ENCODE measurements around the gene MYMX.

Gene MYMX

GRCh38 chr6:44232676-44233566 is 16.2 kb downstream of the MYMX start:
- no peak for DNase-seq (ENCODE audit: low spot score)

GRCh38 chr6:44233567-44234100 is 16.9 kb downstream of the MYMX start:
- no peak for DNase-seq (ENCODE audit: low spot score)

GRCh38 chr6:44234101-44235025 is 17.6 kb downstream of the MYMX start:
- no peak for DNase-seq (ENCODE audit: low spot score)

- DNase-seq (ENCODE audit: low spot score), result no peak
Observed at GRCh38 chr6:44235269-44235668, 18.5 kb downstream of the MYMX start.

- DNase-seq (ENCODE audit: low spot score), result no peak
Observed at GRCh38 chr6:44235891-44236516, 19.3 kb downstream of the MYMX start.

- DNase-seq (ENCODE audit: low spot score), result peak; percentile 84
Observed at GRCh38 chr6:44237021-44237812, 20.5 kb downstream of the MYMX start.

- DNase-seq (ENCODE audit: low spot score), result peak; percentile 77
Observed at GRCh38 chr6:44237813-44238433, 21.2 kb downstream of the MYMX start.

GRCh38 chr6:44238687-44239350 is 22.1 kb downstream of the MYMX start:
- no peak for DNase-seq (ENCODE audit: low spot score)

- DNase-seq (ENCODE audit: low spot score), result no peak
Observed at GRCh38 chr6:44243345-44243744, 26.6 kb downstream of the MYMX start.

- no peak for DNase-seq (ENCODE audit: low spot score)
Observed at GRCh38 chr6:44245391-44245911, 28.7 kb downstream of the MYMX start.

- peak; percentile 80 for DNase-seq (ENCODE audit: low spot score)
Observed at GRCh38 chr6:44245912-44246662, 29.4 kb downstream of the MYMX start.

GRCh38 chr6:44246663-44247337 is 30.1 kb downstream of the MYMX start, which contains the start of gene HSP90AB1:
HSP90AB1 (plus strand) TSS chr6:44247101; CDS start chr6:44248630, 1,529 bp downstream.
- peak; percentile 98 for DNase-seq (ENCODE audit: low spot score)

GRCh38 chr6:44247338-44248302 is 30.9 kb downstream of the MYMX start:
- peak; percentile 93 for DNase-seq (ENCODE audit: low spot score)

GRCh38 chr6:44248579-44248978 is 31.9 kb downstream of the MYMX start:
- DNase-seq (ENCODE audit: low spot score), result no peak

GRCh38 chr6:44249082-44249748 is 32.5 kb downstream of the MYMX start:
- no peak for DNase-seq (ENCODE audit: low spot score)

GRCh38 chr6:44250067-44250717 is 33.5 kb downstream of the MYMX start:
- no peak for DNase-seq (ENCODE audit: low spot score)

All from CD4-positive, alpha-beta T cell treated with Interleukin-2 at 100 ng/mL for 4 hours (primary cell).